Endothelial cell of umbilical vein (primary cell): ENCODE data around the gene UBASH3A. TPM values are rescaled to one million over a fixed set of nuclear protein-coding genes. Genes with fewer than 3 reads are reported as not detected.

Experiments
- BruUV-seq: library from RNA; stranded (reverse); fragments of 400-500 nt; replicated peaks from 2 replicates; lab custom pipeline; 2021; lab: Mats Ljungman, UMichigan
- CTCF ChIA-PET: fragments of 300-600, 350-600 bp; sonication (Branson Sonifier 250); formaldehyde crosslinking; loops from one replicate; lab custom pipeline; 2021; ENCODE audit warnings: antibody characterized with exemption, inconsistent platforms; lab: Charles Lee
- POLR2A ChIA-PET: fragments of 300-600, 350-600 bp; sonication (Branson Sonifier 250); formaldehyde crosslinking; loops from one replicate; lab custom pipeline; 2021; ENCODE audit warnings: antibody characterized with exemption, inconsistent platforms; lab: Charles Lee
- DNase-seq: peaks from one replicate; pipeline ENCODE4 v3.0.0-alpha.2; 2011; ENCODE audit warnings: low read depth, low spot score
- FAIRE-seq: peaks from 2 replicates; lab custom pipeline; 2011; peaks lifted over from hg19 to GRCh38; lab: Jason Lieb, UNC
- H2AFZ ChIP-seq: 2 replicates; pipeline ENCODE4 v1.6.0; 2012; ENCODE audit warnings: low read depth, low read length, control low read depth, inconsistent platforms
- H3K27ac ChIP-seq: 2 replicates; pipeline ENCODE4 v1.5.1; 2011; ENCODE audit warnings: low read depth, mild to moderate bottlenecking, control low read depth, low read length, moderate library complexity; ENCODE audit not compliant: insufficient read depth
- H3K27me3 ChIP-seq, 2 experiments: 2 replicates each; pipeline versions ENCODE4 v1.6.0 to v1.6.1; 2011; ENCODE audit warnings: low read length in 2 of 2, mixed read lengths in 1 of 2; ENCODE audit not compliant: control insufficient read depth in 2 of 2, insufficient read depth in 2 of 2
- H3K36me3 ChIP-seq, 2 experiments: 2 replicates in 1 of 2; 3 replicates in 1 of 2; pipeline ENCODE4 v1.5.1; 2011; ENCODE audit warnings: low read length in 2 of 2, mild to moderate bottlenecking in 1 of 2, moderate library complexity in 1 of 2; ENCODE audit not compliant: control insufficient read depth in 2 of 2, insufficient read depth in 2 of 2; ENCODE audit errors: extremely low read depth in 1 of 2
- H3K4me1 ChIP-seq: 3 replicates; pipeline ENCODE4 v1.5.1; 2011; ENCODE audit warnings: mild to moderate bottlenecking, low read length; ENCODE audit not compliant: control insufficient read depth, insufficient read depth; ENCODE audit errors: extremely low read depth
- H3K4me2 ChIP-seq: 2 replicates; pipeline ENCODE4 v1.6.1; 2011; ENCODE audit warnings: low read length, control low read depth, mixed read lengths; ENCODE audit not compliant: insufficient read depth
- H3K4me3 ChIP-seq, 3 experiments: fragments of 200-600 bp in 1 of 3; sonication (generic), shearing (Covaris generic) in 1 of 3; replicated peaks in 1 of 3; 2 replicates each; pipeline ENCODE4 v1.5.1; 2011 to 2016; ENCODE audit warnings: control low read depth in 3 of 3, low read length in 3 of 3, mild to moderate bottlenecking in 2 of 3, inconsistent platforms in 1 of 3, low read depth in 1 of 3, moderate library complexity in 1 of 3; ENCODE audit not compliant: insufficient read depth in 1 of 3
- H3K79me2 ChIP-seq: 2 replicates; pipeline ENCODE4 v1.6.0; 2012; ENCODE audit warnings: low read length, inconsistent platforms; ENCODE audit not compliant: control insufficient read depth, insufficient read depth
- H3K9ac ChIP-seq: replicated peaks from 2 replicates; pipeline ENCODE3; 2011; ENCODE audit warnings: low read length, control low read depth; ENCODE audit not compliant: insufficient read depth; ENCODE audit errors: extremely low read depth
- H3K9me1 ChIP-seq: replicated peaks from 3 replicates; pipeline ENCODE4 v1.6.0; 2011; ENCODE audit warnings: mild to moderate bottlenecking, low read length; ENCODE audit not compliant: control insufficient read depth, insufficient read depth; ENCODE audit errors: extremely low read depth
- H3K9me3 ChIP-seq: replicated peaks from 2 replicates; pipeline ENCODE4 v1.5.1; 2012; ENCODE audit warnings: low read length, inconsistent platforms; ENCODE audit not compliant: control insufficient read depth, insufficient read depth
- H4K20me1 ChIP-seq: replicated peaks from 2 replicates; pipeline ENCODE3; 2011; ENCODE audit warnings: mild to moderate bottlenecking, low read length; ENCODE audit not compliant: control insufficient read depth, insufficient read depth; ENCODE audit errors: extremely low read depth
- CTCF ChIP-seq, 2 donors: IDR thresholded peaks; 1 replicate in 1 of 2; 2 replicates in 1 of 2; pipeline ENCODE4 v1.5.1; 2011; ENCODE audit warnings: low read length in 2 of 2, mild to moderate bottlenecking in 2 of 2, moderate library complexity in 2 of 2, control low read depth in 1 of 2, inconsistent platforms in 1 of 2, low read depth in 1 of 2; ENCODE audit not compliant: insufficient read depth in 1 of 2; ENCODE audit errors: extremely low read depth in 1 of 2
- EZH2 ChIP-seq: IDR thresholded peaks from 2 replicates; pipeline ENCODE4 v1.6.1; 2012; ENCODE audit warnings: borderline replicate concordance, low read depth, mild to moderate bottlenecking, moderate library complexity, low read length, inconsistent platforms; ENCODE audit not compliant: severe bottlenecking
- FOS ChIP-seq: IDR thresholded peaks from 2 replicates; pipeline ENCODE4 v1.6.1; 2011; ENCODE audit warnings: mild to moderate bottlenecking, low read length, moderate library complexity, borderline replicate concordance; ENCODE audit not compliant: insufficient read depth
- GATA2 ChIP-seq: IDR thresholded peaks from 2 replicates; pipeline ENCODE4 v1.7.0; 2011; ENCODE audit warnings: low read depth, mild to moderate bottlenecking, moderate library complexity, mixed read lengths, low read length; ENCODE audit not compliant: insufficient read length, insufficient read depth
- JUN ChIP-seq: IDR thresholded peaks from 2 replicates; pipeline ENCODE4 v1.6.1; 2011; ENCODE audit warnings: borderline replicate concordance, low read depth; ENCODE audit not compliant: insufficient read length, insufficient read depth
- MAX ChIP-seq: IDR thresholded peaks from 2 replicates; pipeline ENCODE4 v1.6.1; 2011; ENCODE audit not compliant: insufficient read depth, insufficient read length
- MYC ChIP-seq: IDR thresholded peaks from one replicate; pipeline ENCODE4 v1.6.1; 2011; ENCODE audit warnings: mild to moderate bottlenecking, low read depth, low read length
- POLR2A ChIP-seq: IDR thresholded peaks from 2 replicates; pipeline ENCODE4 v1.6.1; 2012; ENCODE audit warnings: low read depth, mild to moderate bottlenecking, control low read depth, low read length
- POLR2AphosphoS5 ChIP-seq: IDR thresholded peaks from 2 replicates; pipeline ENCODE4 v1.6.1; 2012; ENCODE audit warnings: low read depth, mild to moderate bottlenecking, control low read depth, low read length, moderate library complexity; ENCODE audit not compliant: insufficient read depth
- dilution Hi-C: fragments of 300-500 bp; cut with MboI; formaldehyde crosslinking; loops from one replicate; pipeline ENCODE4 v1.15.0; 2019; ENCODE audit warnings: low sequenced_read_pairs; ENCODE audit not compliant: extremely low pct_ligation_motif_present
- intact Hi-C: fragments of 100-400 bp; cut with micrococcal nuclease; formaldehyde crosslinking; loops from one replicate; pipeline ENCODE4 v1.10.0; 2022
- polyA plus RNA-seq, 4 experiments: library from polyadenylated mRNA; depleted of rRNA in 3 of 4; stranded (reverse) in 3 of 4; unstranded in 1 of 4; fragments of >200 nt; gene quantifications; 2 replicates each; pipeline versions ENCODE4 v1.2.1 to v1.2.3, GENCODE V29; 2011 to 2012; ENCODE audit warnings: missing spikeins in 1 of 4
- total RNA-seq: library from RNA; stranded (reverse); gene quantifications from 2 replicates; pipeline ENCODE4 v1.2.3, GENCODE V29; 2021

Gene UBASH3A
- total and polyA plus RNA-seq, 2 donors (not counting 3 experiments of a cell fraction or from before 2014, with no cell fraction given): not detected

GRCh38 chr21:42430521-42430920 is 26.8 kb downstream of the UBASH3A start:
- POLR2A ChIA-PET: no interaction called here

More at GRCh38 chr21:42430521-42430920, 26.8 kb downstream of the UBASH3A start:
- Histone ChIP-seq H3K27ac (no peak overlapping the region), H3K4me1 (peaks cover 3% of the 10 kb centered on the region), H2AFZ (no peak overlapping the region), H3K9me3 (no peaks in the 10 kb centered on the region), H3K79me2 (no peaks in the 10 kb centered on the region), H3K36me3 (no peaks in the 10 kb centered on the region), H3K9me1 (no peaks in the 10 kb centered on the region), H3K4me2 (no peak overlapping the region), H3K27me3 (peaks cover 12 to 15% of the 10 kb centered on the region in 2 experiments), H3K4me3 (no peak overlapping the region), H4K20me1 (no peaks in the 10 kb centered on the region), H3K9ac (no peak overlapping the region)
- DNase-seq (no peak), FAIRE-seq (no peak)
- intact Hi-C loops (no loop called here), dilution Hi-C loops (no loop called here)
- CTCF ChIA-PET: interaction anchor here (0.8 to 1.0 kb wide), 2 partner anchors 9 to 162 kb away, joined by 3 read pairs; no protein-coding TSS in a partner anchor
- no TSS peak for BruUV-seq
- TF ChIP-seq POLR2A: no peak
- TF ChIP-seq MYC: no peak
- no peak for TF ChIP-seq FOS
- no peak for TF ChIP-seq MAX
- no peak for TF ChIP-seq CTCF (IDR thresholded peaks at IDR 0.05; ENCODE audit: extremely low read depth in 1 of 2, insufficient read depth in 1 of 2, low read depth in 1 of 2, low read length in 2 of 2)
- TF ChIP-seq POLR2AphosphoS5: no peak
- no peak for TF ChIP-seq GATA2
- no peak for TF ChIP-seq JUN
- no peak for TF ChIP-seq EZH2
